ENCODE results near the gene LIMCH1.

LIMCH1 gene

DNA sequence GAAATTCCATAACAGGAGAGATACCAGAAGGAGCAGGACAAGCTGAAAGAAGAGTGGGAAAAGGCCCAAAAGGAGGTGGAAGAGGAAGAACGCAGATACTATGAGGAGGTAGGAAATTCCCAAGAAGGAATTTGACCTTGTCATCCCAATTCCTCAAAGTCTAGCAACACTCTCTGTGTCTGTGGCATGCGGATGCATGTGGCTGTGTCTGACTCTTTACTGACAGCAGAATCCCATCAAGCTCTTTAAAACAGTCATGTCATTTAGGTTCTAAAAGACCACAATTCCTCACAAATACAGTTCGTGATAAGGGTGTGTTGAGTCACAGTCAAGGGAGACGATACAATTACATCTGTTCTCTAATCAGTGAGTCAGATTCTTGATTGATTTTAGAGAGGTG lies 142.0 kb downstream of the LIMCH1 start:
- no peaks in the 10 kb centered on the region for H3K36me3 ChIP-seq (ENCODE audit: control insufficient read depth, insufficient read depth, low read length)
- no peak overlapping the region for H3K9ac ChIP-seq (ENCODE audit: low read length)
- H3K27me3 ChIP-seq (ENCODE audit: control insufficient read depth, insufficient read depth, low read length): no peaks in the 10 kb centered on the region
- no peak overlapping the region for H3K4me3 ChIP-seq (ENCODE audit: low read length)
- no peaks in the 10 kb centered on the region for H3K9me3 ChIP-seq (ENCODE audit: control insufficient read depth, low read length)
- no peaks in the 10 kb centered on the region for H3K4me1 ChIP-seq (ENCODE audit: control insufficient read depth, insufficient read depth, low read length)

DNA sequence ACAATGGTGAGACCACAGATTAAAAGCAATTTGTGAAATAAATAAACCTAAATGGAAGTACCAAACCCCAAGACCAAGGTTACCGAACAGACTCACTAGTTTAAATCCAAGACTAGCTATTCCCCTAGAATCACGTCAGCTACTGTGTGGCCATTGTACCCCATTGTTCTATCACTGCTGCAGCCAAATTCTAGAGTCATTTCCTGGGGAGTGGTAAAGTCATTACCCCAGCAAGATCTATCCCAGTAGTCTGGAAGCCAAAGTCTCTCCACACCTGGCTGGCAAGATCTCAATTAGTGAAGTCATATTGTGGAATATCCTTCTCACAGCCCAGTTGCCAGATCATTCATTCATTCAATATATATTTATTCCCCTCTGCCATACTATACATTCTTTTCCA lies 143.1 kb downstream of the LIMCH1 start:
- Histone ChIP-seq H3K9ac (ENCODE audit: low read length) (no peak overlapping the region), H3K4me3 (ENCODE audit: low read length) (no peak overlapping the region), H3K27me3 (ENCODE audit: control insufficient read depth, insufficient read depth, low read length) (no peaks in the 10 kb centered on the region), H3K4me1 (ENCODE audit: control insufficient read depth, insufficient read depth, low read length) (no peaks in the 10 kb centered on the region), H3K9me3 (ENCODE audit: control insufficient read depth, low read length) (no peaks in the 10 kb centered on the region), H3K36me3 (ENCODE audit: control insufficient read depth, insufficient read depth, low read length) (no peaks in the 10 kb centered on the region)

DNA sequence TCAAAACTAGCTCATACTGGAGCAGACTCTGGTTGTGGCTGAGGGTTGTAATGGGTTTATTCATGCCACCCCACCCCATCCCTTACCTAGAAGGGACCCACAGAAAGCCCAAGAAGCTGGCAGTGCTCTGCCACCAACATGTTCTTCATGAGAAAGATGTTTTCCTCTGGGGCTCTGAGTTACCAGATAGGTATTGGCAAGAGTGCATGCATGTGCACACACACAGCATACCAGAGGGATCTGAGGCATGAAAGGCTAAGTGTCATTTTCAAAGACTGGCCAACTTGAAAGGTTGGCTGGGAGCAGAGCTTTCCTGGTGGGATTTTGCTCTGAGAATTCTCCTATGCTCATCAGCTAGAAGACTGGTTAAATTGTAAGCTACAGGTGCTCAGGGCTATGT lies 145.4 kb downstream of the LIMCH1 start:
- Histone ChIP-seq H3K4me3 (ENCODE audit: low read length) (no peak overlapping the region), H3K36me3 (ENCODE audit: control insufficient read depth, insufficient read depth, low read length) (no peaks in the 10 kb centered on the region), H3K27me3 (ENCODE audit: control insufficient read depth, insufficient read depth, low read length) (no peaks in the 10 kb centered on the region)

DNA sequence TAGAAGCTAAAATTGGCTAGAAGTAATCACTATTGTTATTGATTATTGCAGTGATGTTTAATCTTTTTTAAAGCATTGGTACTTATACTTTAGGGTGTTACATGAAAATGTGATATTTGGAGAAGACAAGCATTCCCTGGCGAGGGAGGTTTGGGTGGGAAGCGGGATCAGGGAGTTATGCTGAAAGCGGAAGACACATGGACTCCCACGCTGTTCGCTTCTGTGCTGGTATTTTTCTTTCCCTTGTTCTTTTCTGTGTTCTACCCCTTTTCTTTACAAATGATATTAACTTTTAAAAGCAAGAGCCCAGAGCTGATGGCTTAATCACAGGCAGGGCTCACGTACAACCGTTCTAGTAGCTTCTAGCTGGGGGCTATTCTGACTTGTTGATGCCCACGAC lies 148.9 kb downstream of the LIMCH1 start:
- Histone ChIP-seq H3K36me3 (ENCODE audit: control insufficient read depth, insufficient read depth, low read length) (no peaks in the 10 kb centered on the region), H3K4me1 (ENCODE audit: control insufficient read depth, insufficient read depth, low read length) (no peaks in the 10 kb centered on the region), H3K27me3 (ENCODE audit: control insufficient read depth, insufficient read depth, low read length) (no peaks in the 10 kb centered on the region), H3K4me3 (ENCODE audit: low read length) (no peak overlapping the region), H3K9me3 (ENCODE audit: control insufficient read depth, low read length) (no peaks in the 10 kb centered on the region), H3K9ac (ENCODE audit: low read length) (no peak overlapping the region)

More for the DNA sequence above, 145.4 kb downstream of the LIMCH1 start:
- Histone ChIP-seq H3K9ac (ENCODE audit: low read length) (no peak overlapping the region), H3K9me3 (ENCODE audit: control insufficient read depth, low read length) (no peaks in the 10 kb centered on the region), H3K4me1 (ENCODE audit: control insufficient read depth, insufficient read depth, low read length) (no peaks in the 10 kb centered on the region)

DNA sequence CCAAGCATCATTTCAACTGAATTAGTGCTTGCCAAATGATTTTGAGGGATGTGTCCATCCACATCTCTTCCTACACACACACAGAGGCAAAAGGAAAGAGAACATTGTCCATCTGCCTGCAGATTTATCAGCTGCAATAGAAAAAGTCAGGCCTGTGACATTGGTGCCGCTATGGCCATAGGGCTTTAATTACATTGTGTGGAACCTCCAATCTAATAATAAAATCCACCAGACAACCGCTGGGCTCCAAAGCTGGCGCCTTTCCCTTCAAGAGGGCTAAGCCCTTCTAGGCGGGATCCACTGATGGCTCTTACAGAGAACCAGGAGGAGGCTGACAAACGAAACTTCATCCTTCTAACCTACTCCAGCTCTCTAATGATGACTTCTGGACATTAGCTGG lies 150.0 kb downstream of the LIMCH1 start:
- no peaks in the 10 kb centered on the region for H3K9me3 ChIP-seq (ENCODE audit: control insufficient read depth, low read length)
- no peak overlapping the region for H3K4me3 ChIP-seq (ENCODE audit: low read length)
- H3K36me3 ChIP-seq (ENCODE audit: control insufficient read depth, insufficient read depth, low read length): no peaks in the 10 kb centered on the region
- no peaks in the 10 kb centered on the region for H3K27me3 ChIP-seq (ENCODE audit: control insufficient read depth, insufficient read depth, low read length)
- no peak overlapping the region for H3K9ac ChIP-seq (ENCODE audit: low read length)
- no peaks in the 10 kb centered on the region for H3K4me1 ChIP-seq (ENCODE audit: control insufficient read depth, insufficient read depth, low read length)

DNA sequence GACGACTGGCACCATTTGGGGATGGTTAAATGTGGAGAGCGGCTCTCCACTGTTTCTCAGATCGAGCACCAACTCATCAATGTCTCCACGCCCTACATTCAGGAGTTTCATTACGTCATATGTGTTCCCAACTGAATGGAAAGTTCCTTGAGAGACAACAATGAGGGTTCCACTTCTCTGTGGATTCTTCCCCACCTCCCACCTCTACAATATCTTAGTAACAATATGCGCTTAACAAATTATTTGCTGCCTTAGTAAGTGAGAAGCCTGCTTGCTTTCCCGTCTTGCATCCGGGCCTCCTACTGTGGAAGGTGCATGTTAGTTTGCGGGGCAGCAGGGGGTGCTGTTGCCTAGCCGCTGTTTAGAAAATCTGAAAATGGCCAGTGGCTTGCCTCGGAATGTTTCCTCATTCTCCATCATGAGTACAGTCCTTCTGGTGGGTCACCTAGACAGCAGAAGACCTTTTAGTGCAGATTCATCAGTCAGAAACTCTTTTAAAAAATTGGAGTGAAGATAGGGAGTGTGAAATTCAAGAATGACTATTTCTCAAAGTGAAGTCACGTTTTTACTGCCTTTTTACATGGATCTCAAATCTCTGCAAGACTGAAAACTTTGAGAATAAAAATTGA lies 154.9 kb downstream of the LIMCH1 start:
- Histone ChIP-seq H3K4me3 (ENCODE audit: low read length) (no peak overlapping the region), H3K9ac (ENCODE audit: low read length) (no peak overlapping the region), H3K9me3 (ENCODE audit: control insufficient read depth, low read length) (no peaks in the 10 kb centered on the region), H3K4me1 (ENCODE audit: control insufficient read depth, insufficient read depth, low read length) (no peaks in the 10 kb centered on the region), H3K36me3 (ENCODE audit: control insufficient read depth, insufficient read depth, low read length) (no peaks in the 10 kb centered on the region), H3K27me3 (ENCODE audit: control insufficient read depth, insufficient read depth, low read length) (no peaks in the 10 kb centered on the region)

DNA sequence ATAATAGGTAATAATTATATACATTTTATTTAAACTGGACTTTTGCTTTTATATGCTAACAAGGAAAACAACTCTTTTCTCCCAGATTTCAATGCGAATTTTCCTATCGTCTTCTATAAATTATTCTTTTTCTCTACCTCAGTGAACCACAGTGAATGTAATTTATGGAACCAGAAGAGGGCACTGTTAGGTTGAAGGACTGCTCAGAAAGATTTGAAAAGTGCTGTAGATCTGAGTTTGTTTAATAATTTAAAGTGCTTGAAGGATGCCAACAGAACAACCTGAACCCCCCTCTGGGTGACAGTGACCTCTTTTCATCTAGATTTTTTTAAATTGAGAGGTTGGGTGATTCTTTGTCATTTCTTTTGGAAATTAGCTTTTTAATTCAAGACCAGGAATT lies 155.7 kb downstream of the LIMCH1 start:
- H3K36me3 ChIP-seq (ENCODE audit: control insufficient read depth, insufficient read depth, low read length): no peaks in the 10 kb centered on the region
- no peak overlapping the region for H3K9ac ChIP-seq (ENCODE audit: low read length)
- H3K4me1 ChIP-seq (ENCODE audit: control insufficient read depth, insufficient read depth, low read length): no peaks in the 10 kb centered on the region
- no peaks in the 10 kb centered on the region for H3K27me3 ChIP-seq (ENCODE audit: control insufficient read depth, insufficient read depth, low read length)
- H3K4me3 ChIP-seq (ENCODE audit: low read length): no peak overlapping the region
- H3K9me3 ChIP-seq (ENCODE audit: control insufficient read depth, low read length): no peaks in the 10 kb centered on the region

DNA sequence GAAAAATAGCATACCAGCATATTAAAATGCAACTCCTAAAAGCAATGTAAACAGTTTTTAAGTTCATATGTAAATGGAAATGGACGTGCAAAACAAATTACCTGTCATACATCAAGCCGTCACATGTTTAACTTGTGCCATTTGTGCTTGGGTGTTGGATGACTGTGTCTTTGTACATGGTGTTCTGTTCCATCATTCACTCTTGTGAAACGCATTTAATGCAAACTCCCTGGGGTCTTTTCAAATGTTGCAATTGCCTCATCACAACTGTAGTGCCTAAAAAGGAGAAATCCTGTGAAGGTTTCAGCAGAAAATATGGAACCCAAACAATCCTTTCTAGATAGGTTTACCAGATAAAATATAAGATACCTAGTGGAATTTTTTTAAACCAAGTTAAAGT lies 158.2 kb downstream of the LIMCH1 start:
- Histone ChIP-seq H3K27me3 (ENCODE audit: control insufficient read depth, insufficient read depth, low read length) (no peaks in the 10 kb centered on the region), H3K9ac (ENCODE audit: low read length) (no peak overlapping the region), H3K4me1 (ENCODE audit: control insufficient read depth, insufficient read depth, low read length) (no peaks in the 10 kb centered on the region), H3K9me3 (ENCODE audit: control insufficient read depth, low read length) (no peaks in the 10 kb centered on the region), H3K4me3 (ENCODE audit: low read length) (no peak overlapping the region), H3K36me3 (ENCODE audit: control insufficient read depth, insufficient read depth, low read length) (no peaks in the 10 kb centered on the region)

DNA sequence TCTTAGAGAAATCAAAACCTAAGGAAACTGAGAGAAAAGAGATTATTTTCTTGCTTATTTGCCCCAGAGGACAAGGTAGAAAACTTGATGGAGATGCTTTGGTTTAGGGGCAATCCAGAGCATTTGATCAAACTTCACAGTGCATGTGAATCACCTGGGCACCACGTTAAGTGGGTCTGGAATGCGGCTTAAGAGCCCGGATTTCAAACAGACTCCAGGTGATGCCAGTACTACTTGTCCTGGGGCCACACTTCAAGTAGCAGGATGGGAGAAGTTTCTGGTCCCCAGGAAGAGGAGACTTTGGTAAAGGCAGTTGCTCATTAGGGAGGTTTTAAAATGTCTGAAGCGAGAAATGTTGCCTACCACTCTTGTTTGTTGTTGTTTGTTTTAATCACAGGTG lies 158.8 kb downstream of the LIMCH1 start:
- Histone ChIP-seq H3K4me3 (ENCODE audit: low read length) (no peak overlapping the region), H3K4me1 (ENCODE audit: control insufficient read depth, insufficient read depth, low read length) (no peaks in the 10 kb centered on the region), H3K36me3 (ENCODE audit: control insufficient read depth, insufficient read depth, low read length) (no peaks in the 10 kb centered on the region), H3K27me3 (ENCODE audit: control insufficient read depth, insufficient read depth, low read length) (no peaks in the 10 kb centered on the region), H3K9ac (ENCODE audit: low read length) (no peak overlapping the region), H3K9me3 (ENCODE audit: control insufficient read depth, low read length) (no peaks in the 10 kb centered on the region)

DNA sequence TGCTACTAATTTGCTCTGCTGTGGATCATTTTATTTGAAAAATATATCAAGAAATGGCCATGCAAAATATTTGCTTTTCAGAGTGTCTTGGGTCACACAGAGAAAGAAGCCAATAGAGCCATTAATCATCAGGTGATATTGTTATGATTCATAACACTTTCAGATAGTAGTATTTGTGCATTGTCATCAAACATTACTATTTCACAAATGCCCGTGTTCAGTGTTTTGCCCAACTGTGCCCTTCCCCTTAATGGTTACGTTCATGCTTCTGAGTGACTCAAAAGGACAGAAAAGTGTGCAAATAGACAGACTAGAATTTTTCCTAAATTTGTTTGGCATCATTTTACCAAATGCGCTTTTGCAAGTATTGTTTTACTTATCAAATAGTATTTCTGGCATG lies 164.0 kb downstream of the LIMCH1 start:
- no peaks in the 10 kb centered on the region for H3K9me3 ChIP-seq (ENCODE audit: control insufficient read depth, low read length)

DNA sequence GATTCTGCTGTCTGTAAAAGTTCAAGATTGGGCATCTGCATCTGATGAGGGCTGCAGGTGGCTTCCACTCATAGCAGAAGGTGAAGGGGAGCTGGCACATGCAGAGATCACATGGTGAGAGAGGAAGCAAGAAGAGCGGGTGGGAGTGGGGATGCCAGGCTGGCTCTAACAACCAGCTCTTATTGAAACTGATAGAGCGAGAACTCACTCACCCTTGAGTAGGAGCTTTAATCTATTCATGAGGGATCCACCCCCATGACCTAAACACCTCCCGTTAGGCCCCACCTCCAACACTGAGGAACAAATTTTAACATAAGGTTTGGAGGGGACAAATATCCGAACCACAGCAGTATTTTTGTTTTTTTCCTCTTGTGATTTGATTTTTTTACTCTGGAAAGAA lies 164.8 kb downstream of the LIMCH1 start:
- peaks cover 5% of the 10 kb centered on the region for H3K27me3 ChIP-seq (ENCODE audit: control insufficient read depth, insufficient read depth, low read length)
- H3K4me3 ChIP-seq (ENCODE audit: low read length): no peak overlapping the region
- H3K9ac ChIP-seq (ENCODE audit: low read length): no peak overlapping the region
- H3K4me1 ChIP-seq (ENCODE audit: control insufficient read depth, insufficient read depth, low read length): no peaks in the 10 kb centered on the region
- no peaks in the 10 kb centered on the region for H3K36me3 ChIP-seq (ENCODE audit: control insufficient read depth, insufficient read depth, low read length)
- H3K9me3 ChIP-seq (ENCODE audit: control insufficient read depth, low read length): no peaks in the 10 kb centered on the region

More for the DNA sequence above, 164.0 kb downstream of the LIMCH1 start:
- H3K4me1 ChIP-seq (ENCODE audit: control insufficient read depth, insufficient read depth, low read length): no peaks in the 10 kb centered on the region
- peaks cover 5% of the 10 kb centered on the region for H3K27me3 ChIP-seq (ENCODE audit: control insufficient read depth, insufficient read depth, low read length)
- no peaks in the 10 kb centered on the region for H3K36me3 ChIP-seq (ENCODE audit: control insufficient read depth, insufficient read depth, low read length)
- no peak overlapping the region for H3K9ac ChIP-seq (ENCODE audit: low read length)
- no peak overlapping the region for H3K4me3 ChIP-seq (ENCODE audit: low read length)

DNA sequence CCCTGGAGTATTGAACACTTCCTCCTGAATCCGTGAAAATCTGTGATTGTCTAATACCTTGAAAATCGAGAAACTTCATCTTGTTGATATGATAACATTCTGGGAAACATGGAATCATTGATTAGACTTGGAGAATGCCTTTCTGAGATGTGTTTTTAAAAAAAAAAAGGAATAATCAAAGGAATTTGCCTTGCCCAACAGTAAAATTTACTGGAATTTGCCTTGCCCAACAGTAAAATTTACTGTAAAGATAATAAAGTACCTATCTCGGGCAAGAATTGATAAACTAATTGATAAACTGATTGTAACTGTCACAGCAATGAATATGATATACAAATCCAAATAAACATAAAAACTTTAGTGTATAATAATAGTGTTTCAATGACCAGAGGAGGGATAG lies 165.8 kb downstream of the LIMCH1 start:
- H3K27me3 ChIP-seq (ENCODE audit: control insufficient read depth, insufficient read depth, low read length): peaks cover 5% of the 10 kb centered on the region
- no peaks in the 10 kb centered on the region for H3K4me1 ChIP-seq (ENCODE audit: control insufficient read depth, insufficient read depth, low read length)
- no peaks in the 10 kb centered on the region for H3K36me3 ChIP-seq (ENCODE audit: control insufficient read depth, insufficient read depth, low read length)
- no peak overlapping the region for H3K9ac ChIP-seq (ENCODE audit: low read length)
- H3K4me3 ChIP-seq (ENCODE audit: low read length): no peak overlapping the region
- no peaks in the 10 kb centered on the region for H3K9me3 ChIP-seq (ENCODE audit: control insufficient read depth, low read length)

DNA sequence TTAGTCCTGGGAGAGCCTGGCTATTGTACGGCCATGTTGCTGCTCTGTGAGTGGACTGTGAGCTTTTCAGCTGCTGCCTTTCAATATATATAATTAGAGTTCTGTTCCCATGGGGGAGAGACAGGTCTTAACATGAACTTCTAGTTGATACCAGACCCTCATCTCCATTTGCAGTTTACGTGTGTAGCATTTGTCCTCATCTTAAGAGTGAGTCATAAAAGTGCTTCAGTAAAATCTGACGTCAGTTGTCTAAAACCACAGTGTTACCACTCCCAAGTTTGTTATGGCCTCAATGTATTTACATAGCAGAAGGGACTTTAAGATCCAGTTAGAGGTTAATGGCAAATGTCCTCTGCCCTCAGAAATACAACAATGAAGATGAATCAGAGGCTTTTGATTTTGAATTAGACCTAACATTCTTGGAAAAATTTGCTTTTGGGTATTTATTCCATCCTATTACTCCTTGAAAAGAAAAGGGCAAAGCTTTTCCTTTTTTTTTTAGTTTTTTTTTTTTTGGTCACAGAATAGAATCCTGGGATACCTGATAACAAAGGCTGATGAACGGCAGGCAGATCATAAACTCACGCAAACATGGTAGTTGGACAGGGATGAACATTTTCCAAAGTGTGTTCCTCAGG lies 172.0 kb downstream of the LIMCH1 start:
- H3K4me1 ChIP-seq (ENCODE audit: control insufficient read depth, insufficient read depth, low read length): no peaks in the 10 kb centered on the region
- no peak overlapping the region for H3K9ac ChIP-seq (ENCODE audit: low read length)
- no peaks in the 10 kb centered on the region for H3K27me3 ChIP-seq (ENCODE audit: control insufficient read depth, insufficient read depth, low read length)
- no peak overlapping the region for H3K4me3 ChIP-seq (ENCODE audit: low read length)
- H3K36me3 ChIP-seq (ENCODE audit: control insufficient read depth, insufficient read depth, low read length): no peaks in the 10 kb centered on the region
- no peaks in the 10 kb centered on the region for H3K9me3 ChIP-seq (ENCODE audit: control insufficient read depth, low read length)
